ENCODE results near the gene SLC16A11.

DNA sequence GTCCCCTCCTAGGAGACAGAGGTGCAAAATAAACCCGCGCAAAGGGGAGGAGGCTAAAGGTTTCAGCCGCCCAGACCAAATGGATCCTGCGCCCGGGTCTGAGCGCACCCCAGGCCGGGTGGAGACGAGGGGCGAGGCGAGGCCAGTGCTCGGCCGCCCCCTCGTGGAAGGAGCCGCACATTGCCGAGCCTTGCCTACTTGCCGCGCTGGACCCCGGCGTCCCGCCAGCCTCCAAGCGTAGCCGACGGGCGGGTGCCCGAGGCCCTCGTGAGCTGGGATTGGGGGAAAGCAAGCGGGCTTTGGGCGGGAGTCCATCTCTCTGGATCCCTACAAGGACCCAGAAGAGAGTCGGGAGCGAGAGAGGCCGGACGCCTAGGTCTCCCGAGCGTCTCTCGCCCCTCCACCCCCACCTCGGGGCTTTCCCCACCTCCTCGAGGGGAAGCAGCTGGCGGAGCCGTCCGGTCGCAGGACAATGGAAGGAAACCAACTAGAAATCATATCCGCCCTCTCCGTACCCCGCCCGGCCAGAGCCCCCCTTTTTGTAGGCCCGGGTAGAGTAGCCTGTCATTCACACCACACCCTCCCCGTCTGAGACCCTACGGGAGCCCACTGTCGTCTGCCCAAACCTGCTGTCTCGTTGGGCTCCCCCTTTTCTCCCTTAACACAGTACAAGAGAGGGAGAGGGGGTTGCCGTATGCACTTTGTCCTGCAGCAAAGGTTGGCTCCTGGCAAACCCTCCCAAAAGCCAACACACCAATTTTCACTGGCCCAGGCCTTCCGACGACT, 21.7 kb downstream of the SLC16A11 start:
- no peak for TF ChIP-seq ARNTL (CRISPR knock-in tag; IDR thresholded peaks at IDR 0.05; ENCODE audit: borderline replicate concordance, low read depth)
- TF ChIP-seq ZNF8 (CRISPR knock-in tag; IDR thresholded peaks at IDR 0.05) = no peak
- TF ChIP-seq, protein P1, sequence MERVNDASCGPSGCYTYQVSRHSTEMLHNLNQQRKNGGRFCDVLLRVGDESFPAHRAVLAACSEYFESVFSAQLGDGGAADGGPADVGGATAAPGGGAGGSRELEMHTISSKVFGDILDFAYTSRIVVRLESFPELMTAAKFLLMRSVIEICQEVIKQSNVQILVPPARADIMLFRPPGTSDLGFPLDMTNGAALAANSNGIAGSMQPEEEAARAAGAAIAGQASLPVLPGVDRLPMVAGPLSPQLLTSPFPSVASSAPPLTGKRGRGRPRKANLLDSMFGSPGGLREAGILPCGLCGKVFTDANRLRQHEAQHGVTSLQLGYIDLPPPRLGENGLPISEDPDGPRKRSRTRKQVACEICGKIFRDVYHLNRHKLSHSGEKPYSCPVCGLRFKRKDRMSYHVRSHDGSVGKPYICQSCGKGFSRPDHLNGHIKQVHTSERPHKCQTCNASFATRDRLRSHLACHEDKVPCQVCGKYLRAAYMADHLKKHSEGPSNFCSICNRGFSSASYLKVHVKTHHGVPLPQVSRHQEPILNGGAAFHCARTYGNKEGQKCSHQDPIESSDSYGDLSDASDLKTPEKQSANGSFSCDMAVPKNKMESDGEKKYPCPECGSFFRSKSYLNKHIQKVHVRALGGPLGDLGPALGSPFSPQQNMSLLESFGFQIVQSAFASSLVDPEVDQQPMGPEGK (CRISPR knock-in tag; IDR thresholded peaks at IDR 0.05; ENCODE audit: borderline replicate concordance) = no peak
- TF ChIP-seq PPARA (CRISPR knock-in tag; IDR thresholded peaks at IDR 0.05; ENCODE audit: borderline replicate concordance) = no peak
- TF ChIP-seq, protein P2, sequence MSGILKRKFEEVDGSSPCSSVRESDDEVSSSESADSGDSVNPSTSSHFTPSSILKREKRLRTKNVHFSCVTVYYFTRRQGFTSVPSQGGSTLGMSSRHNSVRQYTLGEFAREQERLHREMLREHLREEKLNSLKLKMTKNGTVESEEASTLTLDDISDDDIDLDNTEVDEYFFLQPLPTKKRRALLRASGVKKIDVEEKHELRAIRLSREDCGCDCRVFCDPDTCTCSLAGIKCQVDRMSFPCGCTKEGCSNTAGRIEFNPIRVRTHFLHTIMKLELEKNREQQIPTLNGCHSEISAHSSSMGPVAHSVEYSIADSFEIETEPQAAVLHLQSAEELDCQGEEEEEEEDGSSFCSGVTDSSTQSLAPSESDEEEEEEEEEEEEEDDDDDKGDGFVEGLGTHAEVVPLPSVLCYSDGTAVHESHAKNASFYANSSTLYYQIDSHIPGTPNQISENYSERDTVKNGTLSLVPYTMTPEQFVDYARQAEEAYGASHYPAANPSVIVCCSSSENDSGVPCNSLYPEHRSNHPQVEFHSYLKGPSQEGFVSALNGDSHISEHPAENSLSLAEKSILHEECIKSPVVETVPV (CRISPR knock-in tag; IDR thresholded peaks at IDR 0.05) = no peak
- TF ChIP-seq GLIS3 (CRISPR knock-in tag; IDR thresholded peaks at IDR 0.05) = no peak
- TF ChIP-seq, protein P3, sequence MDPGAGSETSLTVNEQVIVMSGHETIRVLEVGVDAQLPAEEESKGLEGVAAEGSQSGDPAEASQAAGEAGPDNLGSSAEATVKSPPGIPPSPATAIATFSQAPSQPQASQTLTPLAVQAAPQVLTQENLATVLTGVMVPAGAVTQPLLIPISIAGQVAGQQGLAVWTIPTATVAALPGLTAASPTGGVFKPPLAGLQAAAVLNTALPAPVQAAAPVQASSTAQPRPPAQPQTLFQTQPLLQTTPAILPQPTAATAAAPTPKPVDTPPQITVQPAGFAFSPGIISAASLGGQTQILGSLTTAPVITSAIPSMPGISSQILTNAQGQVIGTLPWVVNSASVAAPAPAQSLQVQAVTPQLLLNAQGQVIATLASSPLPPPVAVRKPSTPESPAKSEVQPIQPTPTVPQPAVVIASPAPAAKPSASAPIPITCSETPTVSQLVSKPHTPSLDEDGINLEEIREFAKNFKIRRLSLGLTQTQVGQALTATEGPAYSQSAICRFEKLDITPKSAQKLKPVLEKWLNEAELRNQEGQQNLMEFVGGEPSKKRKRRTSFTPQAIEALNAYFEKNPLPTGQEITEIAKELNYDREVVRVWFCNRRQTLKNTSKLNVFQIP (CRISPR knock-in tag; IDR thresholded peaks at IDR 0.05; ENCODE audit: borderline replicate concordance, low read depth) = no peak
- no peak for TF ChIP-seq ZFP30 (CRISPR knock-in tag; IDR thresholded peaks at IDR 0.05)
- TF ChIP-seq TOX (CRISPR knock-in tag; IDR thresholded peaks at IDR 0.05; ENCODE audit: borderline replicate concordance) = no peak
